Keratinocyte (primary cell): ENCODE measurements around the gene ATAD2B. TPM values are rescaled to one million over a fixed set of nuclear protein-coding genes. Genes with fewer than 3 reads are reported as not detected.

ENCODE experiments used
- DNase-seq: peaks from one replicate; pipeline ENCODE4 v3.0.0-alpha.2; 2011; ENCODE audit warnings: low read depth, missing footprints, low spot score
- FAIRE-seq: peaks from 2 replicates; lab custom pipeline; 2011; peaks lifted over from hg19 to GRCh38; lab: Jason Lieb, UNC
- H2AFZ ChIP-seq: 2 replicates; pipeline ENCODE4 v1.6.0; 2012; ENCODE audit warnings: low read length, control low read depth, inconsistent platforms; ENCODE audit not compliant: control insufficient read depth
- H3K27ac ChIP-seq: 2 replicates; pipeline ENCODE4 v1.5.1; 2011; ENCODE audit warnings: low read length; ENCODE audit not compliant: control insufficient read depth, insufficient read depth
- H3K27me3 ChIP-seq: 3 replicates; pipeline ENCODE4 v1.6.0; 2011; ENCODE audit warnings: low read length; ENCODE audit not compliant: control insufficient read depth, insufficient read depth; ENCODE audit errors: extremely low read depth
- H3K36me3 ChIP-seq, 2 experiments: 2 replicates in 1 of 2; 3 replicates in 1 of 2; pipeline ENCODE4 v1.5.1; 2011; ENCODE audit warnings: low read length in 2 of 2, mild to moderate bottlenecking in 1 of 2; ENCODE audit not compliant: control insufficient read depth in 2 of 2, insufficient read depth in 2 of 2; ENCODE audit errors: extremely low read depth in 1 of 2
- H3K4me1 ChIP-seq: 3 replicates; pipeline ENCODE4 v1.5.1; 2011; ENCODE audit warnings: low read length; ENCODE audit not compliant: control insufficient read depth, insufficient read depth; ENCODE audit errors: extremely low read depth
- H3K4me2 ChIP-seq: 3 replicates; pipeline ENCODE4 v1.6.0; 2011; ENCODE audit warnings: low read depth, low read length; ENCODE audit not compliant: control insufficient read depth, insufficient read depth; ENCODE audit errors: extremely low read depth
- H3K4me3 ChIP-seq, 3 experiments: fragments of 200-600 bp in 1 of 3; sonication (generic) in 1 of 3; 2 replicates in 2 of 3; 3 replicates in 1 of 3; pipeline ENCODE4 v1.5.1; 2011 to 2016; ENCODE audit warnings: low read length in 3 of 3, mild to moderate bottlenecking in 3 of 3, control low read depth in 2 of 3, inconsistent platforms in 1 of 3, low read depth in 1 of 3, mixed read lengths in 1 of 3, mixed run types in 1 of 3, moderate library complexity in 1 of 3; ENCODE audit not compliant: control insufficient read depth in 2 of 3, insufficient read depth in 2 of 3; ENCODE audit errors: extremely low read depth in 1 of 3
- H3K79me2 ChIP-seq: 2 replicates; pipeline ENCODE4 v1.6.0; 2012; ENCODE audit warnings: low read length; ENCODE audit not compliant: control insufficient read depth, insufficient read depth
- H3K9ac ChIP-seq: 3 replicates; pipeline ENCODE4 v1.6.0; 2011; ENCODE audit warnings: low read length; ENCODE audit not compliant: control insufficient read depth, insufficient read depth; ENCODE audit errors: extremely low read depth
- H3K9me1 ChIP-seq: 3 replicates; pipeline ENCODE4 v1.6.0; 2011; ENCODE audit warnings: low read length; ENCODE audit not compliant: control insufficient read depth, insufficient read depth; ENCODE audit errors: extremely low read depth
- H3K9me3 ChIP-seq: 2 replicates; pipeline ENCODE4 v1.5.1; 2012; ENCODE audit warnings: low read depth, low read length; ENCODE audit not compliant: control insufficient read depth
- H4K20me1 ChIP-seq: 3 replicates; pipeline ENCODE4 v1.6.0; 2011; ENCODE audit warnings: low read length; ENCODE audit not compliant: control insufficient read depth, insufficient read depth; ENCODE audit errors: extremely low read depth
- EZH2 ChIP-seq: IDR thresholded peaks from one replicate; pipeline ENCODE4 v1.6.1; 2012; ENCODE audit warnings: inconsistent platforms, mild to moderate bottlenecking, low read length, moderate library complexity
- dilution Hi-C: fragments of 300-500 bp; cut with MboI; formaldehyde crosslinking; loops from one replicate; pipeline ENCODE4 v1.7.0; 2020; ENCODE audit warnings: low sequenced_read_pairs; ENCODE audit not compliant: extremely low pct_ligation_motif_present
- polyA plus RNA-seq, 5 experiments: library from polyadenylated mRNA; depleted of rRNA in 3 of 5; stranded (reverse) in 3 of 5; stranded (forward) in 1 of 5; unstranded in 1 of 5; fragments of >200 nt; gene quantifications; 1 replicate in 1 of 5; 2 replicates in 3 of 5; 3 replicates in 1 of 5; pipeline versions ENCODE4 v1.2.1 to v1.2.3, GENCODE V29; 2011 to 2012; ENCODE audit warnings: missing spikeins in 2 of 5, low read depth in 1 of 5, low replicate concordance in 1 of 5
- TF ChIP-seq, protein P1 (sequence below), 3 experiments: IDR thresholded peaks in 1 of 3; conservative IDR thresholded peaks in 1 of 3; optimal IDR thresholded peaks in 1 of 3; 2 replicates in 2 of 3; 3 replicates in 1 of 3; pipeline versions ENCODE3 to v1.5.1; 2011; ENCODE audit warnings: low read length in 3 of 3, mild to moderate bottlenecking in 3 of 3, moderate library complexity in 2 of 3, control low read depth in 1 of 3, inconsistent platforms in 1 of 3; ENCODE audit not compliant: insufficient read depth in 2 of 3; ENCODE audit errors: extremely low read depth in 1 of 3

The ATAD2B gene
- polyA plus RNA-seq, 1 donor (not counting 4 experiments of a cell fraction or from before 2014, with no cell fraction given), result 4.4 TPM

DNA sequence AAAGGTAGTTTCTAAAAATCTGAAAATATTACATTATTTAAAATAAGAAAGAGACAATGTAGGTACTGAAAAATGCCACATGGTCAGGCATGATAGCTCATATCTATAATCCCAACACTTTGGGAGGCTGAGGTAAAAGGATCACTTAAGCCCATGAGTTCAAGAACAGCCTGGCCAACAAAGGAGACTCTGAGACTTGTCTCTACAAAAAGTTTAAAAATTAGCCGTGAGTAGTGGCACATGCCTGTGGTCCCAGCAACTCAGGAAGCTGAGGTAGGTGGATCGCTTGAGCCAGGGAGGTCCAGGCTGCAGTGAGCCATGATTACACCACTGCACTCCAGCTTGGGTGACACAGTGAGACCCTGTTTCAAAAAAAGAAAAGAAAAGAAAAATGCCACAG is 21.8 kb downstream of the ATAD2B start:
- H2AFZ ChIP-seq, result no peak overlapping the region
- no peaks in the 10 kb centered on the region for H3K9me1 ChIP-seq
- DNase-seq, result no peak
- no peak overlapping the region for H3K4me2 ChIP-seq
- no peak overlapping the region for H3K4me3 ChIP-seq
- H3K27me3 ChIP-seq, result no peaks in the 10 kb centered on the region
- dilution Hi-C loops, result no loop called here
- no peak for FAIRE-seq
- H3K4me1 ChIP-seq, result peaks cover 26% of the 10 kb centered on the region
- no peak overlapping the region for H3K27ac ChIP-seq
- H3K9ac ChIP-seq, result no peak overlapping the region
- H4K20me1 ChIP-seq, result peaks cover 7% of the 10 kb centered on the region
- TF ChIP-seq, protein P1, sequence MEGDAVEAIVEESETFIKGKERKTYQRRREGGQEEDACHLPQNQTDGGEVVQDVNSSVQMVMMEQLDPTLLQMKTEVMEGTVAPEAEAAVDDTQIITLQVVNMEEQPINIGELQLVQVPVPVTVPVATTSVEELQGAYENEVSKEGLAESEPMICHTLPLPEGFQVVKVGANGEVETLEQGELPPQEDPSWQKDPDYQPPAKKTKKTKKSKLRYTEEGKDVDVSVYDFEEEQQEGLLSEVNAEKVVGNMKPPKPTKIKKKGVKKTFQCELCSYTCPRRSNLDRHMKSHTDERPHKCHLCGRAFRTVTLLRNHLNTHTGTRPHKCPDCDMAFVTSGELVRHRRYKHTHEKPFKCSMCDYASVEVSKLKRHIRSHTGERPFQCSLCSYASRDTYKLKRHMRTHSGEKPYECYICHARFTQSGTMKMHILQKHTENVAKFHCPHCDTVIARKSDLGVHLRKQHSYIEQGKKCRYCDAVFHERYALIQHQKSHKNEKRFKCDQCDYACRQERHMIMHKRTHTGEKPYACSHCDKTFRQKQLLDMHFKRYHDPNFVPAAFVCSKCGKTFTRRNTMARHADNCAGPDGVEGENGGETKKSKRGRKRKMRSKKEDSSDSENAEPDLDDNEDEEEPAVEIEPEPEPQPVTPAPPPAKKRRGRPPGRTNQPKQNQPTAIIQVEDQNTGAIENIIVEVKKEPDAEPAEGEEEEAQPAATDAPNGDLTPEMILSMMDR (optimal IDR thresholded peaks at IDR 0.05 in 1 of 3, IDR thresholded peaks at IDR 0.05 in 1 of 3, conservative IDR thresholded peaks at IDR 0.05 in 1 of 3; ENCODE audit: extremely low read depth in 1 of 3, insufficient read depth in 2 of 3, low read length in 3 of 3), result no peak
- no peak for TF ChIP-seq EZH2
- no peaks in the 10 kb centered on the region for H3K36me3 ChIP-seq
- H3K79me2 ChIP-seq, result peaks cover 16% of the 10 kb centered on the region
- no peaks in the 10 kb centered on the region for H3K9me3 ChIP-seq

DNA sequence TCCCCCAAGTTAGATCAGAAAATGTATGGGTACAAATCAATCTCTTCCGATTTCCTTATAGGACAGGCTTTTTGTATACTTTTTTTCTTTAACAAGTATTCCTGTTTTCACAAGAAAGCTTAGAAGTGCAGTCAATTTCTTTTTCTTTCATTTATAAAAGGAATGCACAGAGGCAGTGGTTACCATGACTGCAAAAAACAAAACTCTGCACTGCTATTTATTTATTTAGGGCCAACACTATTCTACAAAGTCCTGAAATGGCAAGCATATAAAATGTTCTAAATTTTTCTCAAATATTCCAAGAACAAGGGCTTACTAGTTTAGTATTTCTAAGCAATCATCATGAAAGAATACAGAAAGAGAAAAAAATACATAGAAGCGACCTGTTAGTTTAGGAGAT is 22.2 kb downstream of the ATAD2B start:
- DNase-seq (no peak), FAIRE-seq (no peak)
- H3K9ac ChIP-seq, result no peak overlapping the region
- no peaks in the 10 kb centered on the region for H3K36me3 ChIP-seq
- H3K4me1 ChIP-seq, result peaks cover 26% of the 10 kb centered on the region
- no peak overlapping the region for H3K4me3 ChIP-seq
- H3K27me3 ChIP-seq, result no peaks in the 10 kb centered on the region
- H3K4me2 ChIP-seq, result no peak overlapping the region
- dilution Hi-C loops, result no loop called here
- no peaks in the 10 kb centered on the region for H3K9me1 ChIP-seq
- no peaks in the 10 kb centered on the region for H3K9me3 ChIP-seq
- peaks cover 7% of the 10 kb centered on the region for H4K20me1 ChIP-seq
- peaks cover 14% of the 10 kb centered on the region for H3K79me2 ChIP-seq
- H3K27ac ChIP-seq, result no peak overlapping the region
- TF ChIP-seq, protein P1 (optimal IDR thresholded peaks at IDR 0.05 in 1 of 3, IDR thresholded peaks at IDR 0.05 in 1 of 3, conservative IDR thresholded peaks at IDR 0.05 in 1 of 3; ENCODE audit: extremely low read depth in 1 of 3, insufficient read depth in 2 of 3, low read length in 3 of 3), result no peak
- no peak for TF ChIP-seq EZH2
- no peak overlapping the region for H2AFZ ChIP-seq
